GM18502 (cell line): ENCODE measurements around the gene URI1.
"Not testable (repeated sequence)": the region's sequence is repeated elsewhere in the genome, so short reads cannot be mapped to it uniquely, and the experiment has no call there.

Experiments
- ATAC-seq: cut with Tn5 transposase; IDR thresholded peaks from one replicate; pipeline ENCODE4 v1.9.1; 2021; ENCODE audit warnings: mild to moderate bottlenecking; ENCODE audit not compliant: unreplicated experiment, poor library complexity

Gene URI1

GRCh38 chr19:29940971-29941585 is 961 bp upstream of the URI1 start:
- no peak for ATAC-seq

GRCh38 chr19:29942404-29943261 is 594 bp downstream of the URI1 start:
- ATAC-seq: peak; percentile 72

GRCh38 chr19:29943615-29944014 is 1.6 kb downstream of the URI1 start:
- ATAC-seq: no peak

GRCh38 chr19:29944390-29945012 is 2.5 kb downstream of the URI1 start:
- no peak for ATAC-seq

- ATAC-seq: no peak
These were observed 3.0 kb downstream of the URI1 start for GRCh38 chr19:29945017-29945416.

GRCh38 chr19:29945433-29945832 is 3.4 kb downstream of the URI1 start:
- ATAC-seq: no peak

- ATAC-seq: no peak
These were observed 4.6 kb downstream of the URI1 start for GRCh38 chr19:29946645-29947044.

- no peak for ATAC-seq
These were observed 5.8 kb downstream of the URI1 start for GRCh38 chr19:29947871-29948270.

GRCh38 chr19:29948759-29949470 is 6.9 kb downstream of the URI1 start:
- ATAC-seq: not testable (repeated sequence)

- no peak for ATAC-seq
These were observed 10.1 kb downstream of the URI1 start for GRCh38 chr19:29952177-29952576.

- ATAC-seq: no peak
These were observed 10.6 kb downstream of the URI1 start for GRCh38 chr19:29952646-29953045.

- no peak for ATAC-seq
These were observed 11.6 kb downstream of the URI1 start for GRCh38 chr19:29953352-29954247.

- ATAC-seq: no peak
These were observed 14.8 kb downstream of the URI1 start for GRCh38 chr19:29956855-29957254.

GRCh38 chr19:29961311-29961710 is 19.3 kb downstream of the URI1 start:
- ATAC-seq: no peak

GRCh38 chr19:29962793-29963192 is 20.8 kb downstream of the URI1 start:
- ATAC-seq: no peak

GRCh38 chr19:29963576-29963975 is 21.5 kb downstream of the URI1 start:
- ATAC-seq: no peak

- no peak for ATAC-seq
These were observed 22.1 kb downstream of the URI1 start for GRCh38 chr19:29964171-29964570.

GRCh38 chr19:29965492-29965891 is 23.5 kb downstream of the URI1 start:
- ATAC-seq: no peak

- ATAC-seq: not testable (repeated sequence)
These were observed 24.1 kb downstream of the URI1 start for GRCh38 chr19:29966142-29966541.
